Fibroblast of lung (primary cell): Measurements from ENCODE around the gene RPL10A. TPM values are rescaled to one million over a fixed set of nuclear protein-coding genes. Genes with fewer than 3 reads are reported as not detected.

Experiments used
- DNase-seq, 2 donors: peaks; one replicate each; pipeline versions ENCODE4 v3.0.0 to v3.0.0-alpha.2; 2010; ENCODE audit warnings: low read depth in 2 of 2
- H2AFZ ChIP-seq: 2 replicates; pipeline ENCODE4 v1.5.1; 2012; ENCODE audit warnings: low read length, control low read depth, inconsistent platforms
- H3K27ac ChIP-seq: 2 replicates; pipeline ENCODE4 v1.5.1; 2011; ENCODE audit warnings: low read length, control low read depth; ENCODE audit not compliant: insufficient read depth
- H3K27me3 ChIP-seq: 2 replicates; pipeline ENCODE4 v1.5.1; 2011; ENCODE audit warnings: mild to moderate bottlenecking, low read length; ENCODE audit not compliant: control insufficient read depth, insufficient read depth
- H3K36me3 ChIP-seq: 2 replicates; pipeline ENCODE4 v1.5.1; 2011; ENCODE audit warnings: low read length; ENCODE audit not compliant: control insufficient read depth, insufficient read depth
- H3K4me1 ChIP-seq: 2 replicates; pipeline ENCODE4 v1.5.1; 2011; ENCODE audit warnings: low read length; ENCODE audit not compliant: control insufficient read depth, insufficient read depth; ENCODE audit errors: extremely low read depth
- H3K4me2 ChIP-seq: 2 replicates; pipeline ENCODE4 v1.5.1; 2011; ENCODE audit warnings: low read length, control low read depth; ENCODE audit not compliant: insufficient read depth; ENCODE audit errors: extremely low read depth
- H3K4me3 ChIP-seq, 4 experiments: fragments of 200-600 bp in 1 of 4; sonication (generic) in 1 of 4; replicated peaks in 1 of 4; 2 replicates each; pipeline ENCODE4 v1.5.1; 2011 to 2016; ENCODE audit warnings: low read length in 4 of 4, low read depth in 3 of 4, mild to moderate bottlenecking in 3 of 4, control low read depth in 2 of 4, inconsistent platforms in 1 of 4, mixed read lengths in 1 of 4; ENCODE audit not compliant: insufficient read depth in 1 of 4; ENCODE audit errors: control extremely low read depth in 1 of 4
- H3K79me2 ChIP-seq: 2 replicates; pipeline ENCODE4 v1.5.1; 2012; ENCODE audit warnings: mild to moderate bottlenecking, low read length, inconsistent platforms; ENCODE audit not compliant: control insufficient read depth, insufficient read depth
- H3K9ac ChIP-seq: 2 replicates; pipeline ENCODE4 v1.5.1; 2011; ENCODE audit warnings: mild to moderate bottlenecking, low read length, control low read depth; ENCODE audit not compliant: insufficient read depth
- H3K9me3 ChIP-seq: 2 replicates; pipeline ENCODE4 v1.5.1; 2012; ENCODE audit warnings: low read depth, low read length; ENCODE audit not compliant: control insufficient read depth, insufficient read depth
- H4K20me1 ChIP-seq: 2 replicates; pipeline ENCODE4 v1.5.1; 2011; ENCODE audit warnings: low read length; ENCODE audit not compliant: control insufficient read depth, insufficient read depth; ENCODE audit errors: extremely low read depth
- EZH2 ChIP-seq: IDR thresholded peaks from 2 replicates; pipeline ENCODE4 v1.5.1; 2012; ENCODE audit warnings: low read length, control low read depth, mild to moderate bottlenecking; ENCODE audit errors: missing control alignments
- polyA plus RNA-seq, 2 donors: library from polyadenylated mRNA; depleted of rRNA in 1 of 2; stranded (reverse) in 1 of 2; unstranded in 1 of 2; fragments of >200 nt; gene quantifications; 2 replicates each; pipeline ENCODE4 v1.2.1, GENCODE V29; 2011 to 2012; ENCODE audit warnings: missing spikeins in 1 of 2
- total RNA-seq: library from RNA; depleted of rRNA; stranded (reverse); fragments of >200 nt; gene quantifications from 2 replicates; pipeline ENCODE4 v1.2.1, GENCODE V29; 2014
- TF ChIP-seq, protein P1 (sequence below), 2 donors: IDR thresholded peaks in 1 of 2; conservative IDR thresholded peaks in 1 of 2; 1 replicate in 1 of 2; 2 replicates in 1 of 2; pipeline ENCODE4 v1.5.1; 2011 to 2012; ENCODE audit warnings: low read length in 2 of 2, control low read depth in 1 of 2, inconsistent platforms in 1 of 2, low read depth in 1 of 2, mild to moderate bottlenecking in 1 of 2

Gene RPL10A
- total and polyA plus RNA-seq, 2 donors (not counting 1 experiment from before 2014, with no cell fraction given), result 1,754 to 1,911 TPM

DNA sequence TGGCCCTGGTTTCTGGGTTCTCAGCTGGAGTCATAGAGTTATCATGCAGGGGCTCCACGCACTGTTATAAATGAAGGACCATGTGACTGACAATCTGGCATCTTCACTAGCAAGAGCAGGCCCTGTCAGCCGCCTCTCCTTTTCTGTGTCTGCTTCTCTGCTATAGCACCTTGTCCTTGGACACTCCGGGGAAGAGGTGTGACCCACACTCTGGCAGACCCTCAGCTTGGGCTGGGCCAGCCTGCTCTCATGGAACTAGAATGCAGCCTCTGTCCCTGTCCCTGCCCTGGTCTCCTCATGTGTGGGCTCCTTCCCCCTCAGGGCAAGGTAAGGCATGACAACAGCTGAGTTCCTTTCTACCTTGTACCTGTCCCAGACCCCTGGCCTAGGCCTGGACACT lies 27.0 kb upstream of the RPL10A start:
- no peaks in the 10 kb centered on the region for H3K79me2 ChIP-seq
- no peak for DNase-seq
- H2AFZ ChIP-seq, result no peak overlapping the region
- no peaks in the 10 kb centered on the region for H3K27me3 ChIP-seq
- TF ChIP-seq, protein P1, sequence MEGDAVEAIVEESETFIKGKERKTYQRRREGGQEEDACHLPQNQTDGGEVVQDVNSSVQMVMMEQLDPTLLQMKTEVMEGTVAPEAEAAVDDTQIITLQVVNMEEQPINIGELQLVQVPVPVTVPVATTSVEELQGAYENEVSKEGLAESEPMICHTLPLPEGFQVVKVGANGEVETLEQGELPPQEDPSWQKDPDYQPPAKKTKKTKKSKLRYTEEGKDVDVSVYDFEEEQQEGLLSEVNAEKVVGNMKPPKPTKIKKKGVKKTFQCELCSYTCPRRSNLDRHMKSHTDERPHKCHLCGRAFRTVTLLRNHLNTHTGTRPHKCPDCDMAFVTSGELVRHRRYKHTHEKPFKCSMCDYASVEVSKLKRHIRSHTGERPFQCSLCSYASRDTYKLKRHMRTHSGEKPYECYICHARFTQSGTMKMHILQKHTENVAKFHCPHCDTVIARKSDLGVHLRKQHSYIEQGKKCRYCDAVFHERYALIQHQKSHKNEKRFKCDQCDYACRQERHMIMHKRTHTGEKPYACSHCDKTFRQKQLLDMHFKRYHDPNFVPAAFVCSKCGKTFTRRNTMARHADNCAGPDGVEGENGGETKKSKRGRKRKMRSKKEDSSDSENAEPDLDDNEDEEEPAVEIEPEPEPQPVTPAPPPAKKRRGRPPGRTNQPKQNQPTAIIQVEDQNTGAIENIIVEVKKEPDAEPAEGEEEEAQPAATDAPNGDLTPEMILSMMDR (conservative IDR thresholded peaks at IDR 0.05 in 1 of 2, IDR thresholded peaks at IDR 0.05 in 1 of 2; ENCODE audit: low read depth in 1 of 2, low read length in 2 of 2), result no peak
- no peak for TF ChIP-seq EZH2
- H3K9me3 ChIP-seq, result no peaks in the 10 kb centered on the region
- no peaks in the 10 kb centered on the region for H3K36me3 ChIP-seq
- H3K4me1 ChIP-seq, result no peaks in the 10 kb centered on the region
- no peak overlapping the region for H3K4me2 ChIP-seq
- H3K9ac ChIP-seq, result no peak overlapping the region
- H3K4me3 ChIP-seq, result no peak overlapping the region
- no peaks in the 10 kb centered on the region for H4K20me1 ChIP-seq
- no peak overlapping the region for H3K27ac ChIP-seq

DNA sequence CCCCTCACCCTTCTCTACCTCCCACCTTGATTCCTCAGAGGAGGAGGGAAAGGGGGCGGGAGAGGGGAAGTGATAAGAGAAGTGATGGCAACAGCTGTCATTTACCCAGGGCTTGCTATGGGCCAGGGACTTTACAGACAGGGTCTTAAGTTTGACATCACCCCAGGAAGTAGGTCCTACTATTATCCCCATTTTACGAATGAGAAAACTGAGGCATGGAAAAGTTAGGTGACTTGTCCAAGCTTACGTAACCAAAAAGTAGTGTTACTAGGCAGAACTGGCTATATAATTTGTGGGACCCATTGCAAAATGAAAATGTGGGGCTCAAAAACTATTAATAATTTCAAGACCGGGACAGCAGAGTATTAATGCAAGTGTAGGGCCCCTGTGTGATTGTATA lies 26.6 kb upstream of the RPL10A start:
- no peak overlapping the region for H2AFZ ChIP-seq
- H3K9me3 ChIP-seq, result no peaks in the 10 kb centered on the region
- no peak overlapping the region for H3K9ac ChIP-seq
- no peaks in the 10 kb centered on the region for H3K36me3 ChIP-seq
- no peak overlapping the region for H3K4me2 ChIP-seq
- H3K4me1 ChIP-seq, result no peaks in the 10 kb centered on the region
- no peak overlapping the region for H3K27ac ChIP-seq
- no peak for DNase-seq
- H3K79me2 ChIP-seq, result no peaks in the 10 kb centered on the region
- no peak overlapping the region for H3K4me3 ChIP-seq
- TF ChIP-seq, protein P1 (conservative IDR thresholded peaks at IDR 0.05 in 1 of 2, IDR thresholded peaks at IDR 0.05 in 1 of 2; ENCODE audit: low read depth in 1 of 2, low read length in 2 of 2), result no peak
- no peak for TF ChIP-seq EZH2
- H3K27me3 ChIP-seq, result no peaks in the 10 kb centered on the region
- H4K20me1 ChIP-seq, result no peaks in the 10 kb centered on the region

DNA sequence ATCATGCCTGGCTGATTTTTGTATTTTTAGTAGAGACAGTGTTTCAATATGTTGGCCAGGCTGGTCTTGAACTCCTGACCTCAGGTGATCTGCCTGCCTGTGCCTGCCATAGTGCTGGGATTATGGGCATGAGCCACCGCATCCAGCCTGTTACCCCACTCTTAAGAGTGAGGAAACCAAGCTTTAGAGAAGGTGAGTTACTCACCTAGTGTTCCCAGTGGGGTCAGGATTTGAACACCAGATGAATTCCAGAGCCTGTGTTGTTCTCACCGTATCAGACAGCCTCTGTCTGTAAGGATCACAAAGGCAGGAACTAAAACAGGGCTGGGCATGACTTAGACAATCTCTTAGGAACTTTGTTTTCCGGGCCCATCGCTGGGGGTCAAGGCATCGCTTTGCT lies 25.5 kb upstream of the RPL10A start:
- Histone ChIP-seq H3K4me3 (no peak overlapping the region), H3K9me3 (no peaks in the 10 kb centered on the region), H2AFZ (no peak overlapping the region), H3K27me3 (no peaks in the 10 kb centered on the region), H4K20me1 (no peaks in the 10 kb centered on the region), H3K9ac (no peak overlapping the region), H3K4me2 (no peak overlapping the region), H3K36me3 (no peaks in the 10 kb centered on the region), H3K27ac (no peak overlapping the region), H3K79me2 (no peaks in the 10 kb centered on the region), H3K4me1 (no peaks in the 10 kb centered on the region)
- DNase-seq, result no peak
- TF ChIP-seq EZH2, result no peak
- TF ChIP-seq, protein P1 (conservative IDR thresholded peaks at IDR 0.05 in 1 of 2, IDR thresholded peaks at IDR 0.05 in 1 of 2; ENCODE audit: low read depth in 1 of 2, low read length in 2 of 2), result no peak
